GM21528 (cell line): ENCODE measurements around the gene TLR1.

Experiments
- ATAC-seq: cut with Tn5 transposase; IDR thresholded peaks from one replicate; pipeline ENCODE4 v1.9.1; 2021; ENCODE audit warnings: mild to moderate bottlenecking, moderate library complexity; ENCODE audit not compliant: unreplicated experiment, low FRiP score

Gene TLR1

DNA sequence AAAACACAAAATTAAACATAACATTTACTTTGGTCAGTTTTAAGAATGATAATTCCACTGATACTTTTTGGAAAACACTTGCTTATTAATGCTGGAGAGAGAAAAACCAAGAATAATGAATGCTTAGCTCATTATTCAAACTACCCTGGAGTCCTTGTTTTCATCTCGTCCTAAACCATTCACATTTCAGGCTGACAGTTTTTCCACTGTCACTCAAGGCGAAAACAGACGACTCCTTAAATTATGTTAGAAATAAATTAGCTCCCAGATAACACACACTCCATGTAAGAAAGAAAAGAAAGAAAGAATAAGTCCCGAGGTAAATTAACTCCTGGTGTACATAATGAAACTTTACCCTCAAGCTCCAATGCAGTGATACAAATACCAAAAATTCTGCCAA, 55.3 kb downstream of the TLR1 start:
- no peak for ATAC-seq

DNA sequence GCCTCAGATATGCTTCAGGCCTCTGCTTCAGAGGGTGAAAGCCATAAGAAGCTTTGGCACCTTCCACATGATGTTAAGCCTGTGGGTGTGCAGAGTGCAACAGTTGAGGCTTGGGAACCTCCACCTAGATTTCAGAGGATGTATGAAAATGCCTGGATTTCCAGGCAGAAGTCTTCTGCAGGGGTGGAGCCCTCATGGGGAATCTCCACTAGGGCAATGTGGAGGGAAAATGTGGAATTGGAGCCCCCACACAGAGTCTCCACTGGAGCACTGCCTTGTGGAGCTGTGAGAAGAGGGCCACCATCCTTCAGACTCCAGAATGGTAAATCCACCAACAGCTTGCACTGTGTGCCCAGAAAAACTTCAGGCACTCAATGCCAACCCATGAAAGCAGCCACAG, 57.0 kb downstream of the TLR1 start:
- ATAC-seq = no peak
